Upper lobe of right lung (tissue), 1 donor: Measurements from ENCODE around the gene HOGA1. TPM values are rescaled to one million over a fixed set of nuclear protein-coding genes. Genes with fewer than 3 reads are reported as not detected.
A peak's percentile ranks its signal among the peaks of the same experiment; 100 is the strongest.
"Not testable (repeated sequence)": the region's sequence is repeated elsewhere in the genome, so short reads cannot be mapped to it uniquely, and the experiment has no call there.

Experiments used
- ATAC-seq: fragments of 200-7000 bp; cut with Tn5 transposase; one replicate; pipeline ENCODE4 v1.9.1; 2020; ENCODE audit warnings: mild to moderate bottlenecking, moderate library complexity
- DNase-seq: peaks from one replicate; pipeline ENCODE4 v3.0.0-alpha.2; 2020
- H3K27ac ChIP-seq: fragments of 200-600 bp; one replicate; pipeline ENCODE4 v1.8.0; 2022
- H3K27me3 ChIP-seq: fragments of 200-600 bp; one replicate; pipeline ENCODE4 v1.8.0; 2022; ENCODE audit warnings: mild to moderate bottlenecking
- H3K36me3 ChIP-seq: fragments of 200-600 bp; one replicate; pipeline ENCODE4 v1.8.0; 2022
- H3K4me1 ChIP-seq: fragments of 200-600 bp; one replicate; pipeline ENCODE4 v1.8.0; 2022
- H3K4me3 ChIP-seq: fragments of 200-600 bp; one replicate; pipeline ENCODE4 v1.8.0; 2022; ENCODE audit warnings: mild to moderate bottlenecking
- H3K9me3 ChIP-seq: fragments of 200-600 bp; one replicate; pipeline ENCODE4 v1.8.0; 2022
- intact Hi-C: fragments of 100-400 bp; cut with DNase I; formaldehyde crosslinking; loops from one replicate; pipeline ENCODE4 v1.11.0; 2022
- total RNA-seq: library from RNA; stranded (reverse); fragmentation: NEBNext Ultra II Directional; extraction: Animal tissue kit (Norgen Biotek cat#: 25700); gene quantifications from one replicate; pipeline ENCODE4 v1.2.1, GENCODE V29; 2021
- TF ChIP-seq, protein P1 (sequence below): fragments of 200-600 bp; IDR thresholded peaks from one replicate; pipeline ENCODE4 v1.8.0; 2022; ENCODE audit warnings: antibody characterized with exemption
- donor health status: DM: no; HTN: yes; CAD: no; lungs with severe emphysema.

HOGA1 gene
- total RNA-seq, 1 donor from 2014 or later = 2.3 TPM

DNA sequence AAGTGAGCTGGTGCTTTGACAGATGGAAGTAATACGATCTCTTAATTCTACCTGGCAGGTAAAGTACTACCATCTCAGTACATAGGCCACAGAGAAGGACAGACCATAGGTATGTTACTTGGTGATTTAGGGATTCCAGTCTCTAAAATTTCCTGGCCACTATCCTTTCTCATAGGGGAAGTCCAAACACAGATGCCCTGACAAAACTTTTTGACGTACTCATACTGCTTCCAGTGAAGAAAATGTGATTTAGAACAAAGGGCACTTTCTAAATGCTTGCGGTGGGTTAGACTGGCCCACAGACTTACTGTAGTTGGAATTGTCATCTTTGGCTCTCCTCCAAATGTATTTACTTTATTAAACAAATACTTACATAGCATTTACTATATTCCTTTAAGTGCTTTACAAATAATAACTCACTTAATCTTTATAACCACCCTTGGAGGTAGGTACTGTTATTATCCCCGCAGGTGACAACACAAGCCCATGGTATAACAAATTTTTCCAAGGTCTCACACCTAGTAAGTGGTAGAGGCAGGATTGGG lies 59.3 kb downstream of the HOGA1 start:
- intact Hi-C loops = no loop called here
- TF ChIP-seq, protein P1, sequence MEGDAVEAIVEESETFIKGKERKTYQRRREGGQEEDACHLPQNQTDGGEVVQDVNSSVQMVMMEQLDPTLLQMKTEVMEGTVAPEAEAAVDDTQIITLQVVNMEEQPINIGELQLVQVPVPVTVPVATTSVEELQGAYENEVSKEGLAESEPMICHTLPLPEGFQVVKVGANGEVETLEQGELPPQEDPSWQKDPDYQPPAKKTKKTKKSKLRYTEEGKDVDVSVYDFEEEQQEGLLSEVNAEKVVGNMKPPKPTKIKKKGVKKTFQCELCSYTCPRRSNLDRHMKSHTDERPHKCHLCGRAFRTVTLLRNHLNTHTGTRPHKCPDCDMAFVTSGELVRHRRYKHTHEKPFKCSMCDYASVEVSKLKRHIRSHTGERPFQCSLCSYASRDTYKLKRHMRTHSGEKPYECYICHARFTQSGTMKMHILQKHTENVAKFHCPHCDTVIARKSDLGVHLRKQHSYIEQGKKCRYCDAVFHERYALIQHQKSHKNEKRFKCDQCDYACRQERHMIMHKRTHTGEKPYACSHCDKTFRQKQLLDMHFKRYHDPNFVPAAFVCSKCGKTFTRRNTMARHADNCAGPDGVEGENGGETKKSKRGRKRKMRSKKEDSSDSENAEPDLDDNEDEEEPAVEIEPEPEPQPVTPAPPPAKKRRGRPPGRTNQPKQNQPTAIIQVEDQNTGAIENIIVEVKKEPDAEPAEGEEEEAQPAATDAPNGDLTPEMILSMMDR = no peak
- DNase-seq (no peak), ATAC-seq (no peak)
- Histone ChIP-seq H3K27me3 (no peaks in the 10 kb centered on the region), H3K4me1 (peaks cover 28% of the 10 kb centered on the region), H3K27ac (no peak overlapping the region), H3K4me3 (no peak overlapping the region), H3K9me3 (no peaks in the 10 kb centered on the region), H3K36me3 (peaks cover 6% of the 10 kb centered on the region)

GRCh38 chr10:97644936-97645335 lies 60.7 kb downstream of the HOGA1 start:
- TF ChIP-seq, protein P1 = no peak
- intact Hi-C loops = no loop called here
- Histone ChIP-seq H3K9me3 (no peaks in the 10 kb centered on the region), H3K4me1 (peaks cover 42% of the 10 kb centered on the region), H3K27me3 (no peaks in the 10 kb centered on the region), H3K36me3 (peaks cover 6% of the 10 kb centered on the region), H3K27ac (no peak overlapping the region), H3K4me3 (no peak overlapping the region)
- no peak for ATAC-seq
- no peak for DNase-seq

DNA sequence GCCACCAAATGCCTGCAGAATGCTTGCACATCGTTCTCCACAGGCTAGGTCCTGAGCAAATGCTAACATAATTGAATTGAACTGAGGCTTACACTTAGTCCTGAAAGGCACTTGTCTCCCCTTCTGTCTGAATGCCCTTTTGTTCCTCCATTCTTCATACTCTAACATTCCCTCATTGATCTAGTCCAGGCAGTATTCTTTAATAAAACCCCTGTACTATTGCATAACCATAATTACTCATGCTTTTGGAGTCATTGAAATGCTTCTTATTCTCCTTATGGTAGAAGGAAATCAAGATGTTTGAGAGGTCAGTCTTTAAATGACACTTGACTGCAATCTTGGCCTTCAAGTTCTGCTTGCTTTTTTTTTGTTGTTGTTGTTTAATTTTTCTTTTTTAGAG lies 63.4 kb downstream of the HOGA1 start:
- no peak overlapping the region for H3K4me3 ChIP-seq
- ATAC-seq (peak; percentile 40), DNase-seq (no peak)
- intact Hi-C loops = no loop called here
- TF ChIP-seq, protein P1 = no peak
- H3K4me1 ChIP-seq = peaks cover 36% of the 10 kb centered on the region
- no peaks in the 10 kb centered on the region for H3K27me3 ChIP-seq
- H3K9me3 ChIP-seq = no peaks in the 10 kb centered on the region
- H3K36me3 ChIP-seq = peaks cover 21% of the 10 kb centered on the region
- H3K27ac ChIP-seq = peak overlapping the region; percentile 28

DNA sequence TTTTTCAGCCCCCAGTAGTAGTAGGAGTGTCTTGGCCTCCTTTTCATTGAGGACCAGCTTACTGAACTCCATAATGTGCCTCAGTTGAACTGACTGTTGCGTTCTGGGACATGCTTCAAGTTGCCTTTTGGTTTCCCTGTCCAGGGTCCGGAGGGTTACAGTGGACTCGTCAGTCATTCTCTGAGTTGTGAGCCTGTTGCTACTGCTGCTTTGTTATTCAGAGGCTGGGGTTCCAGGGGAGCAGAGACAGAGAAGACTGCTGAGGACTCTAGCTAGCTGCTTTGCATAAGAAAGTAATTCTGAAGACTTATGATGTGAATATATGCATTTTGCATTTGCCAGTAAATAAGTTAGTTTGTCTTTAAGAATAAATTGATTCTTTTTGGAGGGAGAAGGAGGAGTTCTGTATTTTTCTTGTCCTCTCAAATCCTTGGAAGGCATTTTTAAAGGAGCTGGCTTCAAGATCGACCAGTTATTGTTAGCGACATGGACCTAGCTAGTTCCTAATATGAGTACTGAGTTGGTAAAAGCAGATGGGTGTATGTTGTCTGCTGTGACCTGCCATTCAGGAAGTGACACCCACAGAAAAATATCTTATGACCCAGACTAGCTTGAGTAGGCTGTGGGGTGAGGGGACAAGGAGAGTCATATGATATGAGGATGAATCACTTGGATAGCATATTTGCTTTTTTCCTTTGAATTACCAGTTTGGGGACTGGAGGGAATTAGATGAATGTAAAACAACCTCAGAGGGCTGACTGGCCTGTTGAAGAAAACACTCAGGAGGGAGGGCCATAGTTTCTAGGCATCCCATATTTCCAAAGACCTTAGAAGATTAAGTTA lies 64.6 kb downstream of the HOGA1 start:
- no peaks in the 10 kb centered on the region for H3K9me3 ChIP-seq
- H3K4me1 ChIP-seq = peaks cover 27% of the 10 kb centered on the region
- DNase-seq (no peak), ATAC-seq (peak; percentile 94)
- TF ChIP-seq, protein P1 = no peak
- intact Hi-C loops = no loop called here
- H3K4me3 ChIP-seq = no peak overlapping the region
- peaks cover 33% of the 10 kb centered on the region for H3K36me3 ChIP-seq
- no peaks in the 10 kb centered on the region for H3K27me3 ChIP-seq
- H3K27ac ChIP-seq = peak overlapping the region; percentile 79

DNA sequence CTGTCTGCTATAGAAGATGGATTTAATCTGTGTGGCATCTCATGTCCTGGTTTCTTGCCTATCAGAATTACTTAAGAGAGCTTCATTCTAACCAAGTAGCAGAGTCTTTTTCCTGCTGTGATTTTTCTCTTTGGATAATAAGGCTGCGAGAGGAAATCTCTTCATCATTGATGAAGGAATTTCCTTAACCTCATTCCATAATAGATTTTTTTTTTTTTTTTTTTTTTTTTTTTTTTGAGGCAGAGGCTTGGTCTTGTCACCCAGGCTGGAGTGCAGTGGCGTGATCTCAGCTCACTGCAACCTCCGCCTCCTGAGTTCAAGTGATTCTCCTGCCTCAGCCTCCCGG lies 65.2 kb downstream of the HOGA1 start:
- H3K9me3 ChIP-seq, intact Hi-C loops, H3K27me3 ChIP-seq, H3K4me3 ChIP-seq, ATAC-seq, DNase-seq: not testable (repeated sequence)
- H3K27ac ChIP-seq = peak overlapping the region; percentile 79
- H3K4me1 ChIP-seq = peaks cover 27% of the 10 kb centered on the region
- H3K36me3 ChIP-seq = peaks cover 31% of the 10 kb centered on the region

- Histone ChIP-seq H3K4me1 (peaks cover 27% of the 10 kb centered on the region), H3K27me3 (no peaks in the 10 kb centered on the region), H3K9me3 (no peaks in the 10 kb centered on the region), H3K36me3 (peaks cover 38% of the 10 kb centered on the region), H3K4me3 (no peak overlapping the region), H3K27ac (peak overlapping the region; percentile 3)
- intact Hi-C loops = no loop called here
- no peak for DNase-seq
- peak; percentile 5 for ATAC-seq
- TF ChIP-seq, protein P1 = no peak
Observed at GRCh38 chr10:97650726-97651125, 66.5 kb downstream of the HOGA1 start.
